Osteocyte (in vitro differentiated cells): ENCODE data around the gene NAALAD2. TPM values are rescaled to one million over a fixed set of nuclear protein-coding genes. Genes with fewer than 3 reads are reported as not detected.
"Not testable (repeated sequence)": the region's sequence is repeated elsewhere in the genome, so short reads cannot be mapped to it uniquely, and the experiment has no call there.

Experiments
- DNase-seq: peaks from one replicate; pipeline ENCODE4 v3.0.0; 2021; ENCODE audit warnings: mixed read lengths; ENCODE audit not compliant: unreplicated experiment; ENCODE audit errors: extremely low spot score
- H3K27ac Mint-ChIP-seq: one replicate; pipeline ENCODE4 v1.8.0; 2021; ENCODE audit warnings: mild to moderate bottlenecking, mixed read lengths; ENCODE audit not compliant: unreplicated experiment
- H3K27me3 Mint-ChIP-seq: one replicate; pipeline ENCODE4 v1.8.0; 2021; ENCODE audit warnings: mixed read lengths; ENCODE audit not compliant: unreplicated experiment
- H3K36me3 Mint-ChIP-seq: one replicate; pipeline ENCODE4 v1.8.0; 2021; ENCODE audit warnings: mixed read lengths; ENCODE audit not compliant: unreplicated experiment
- H3K4me1 Mint-ChIP-seq: one replicate; pipeline ENCODE4 v1.8.0; 2021; ENCODE audit warnings: mixed read lengths; ENCODE audit not compliant: unreplicated experiment
- H3K4me3 Mint-ChIP-seq: one replicate; pipeline ENCODE4 v1.8.0; 2021; ENCODE audit warnings: mild to moderate bottlenecking, moderate library complexity, mixed read lengths; ENCODE audit not compliant: unreplicated experiment
- H3K9me3 Mint-ChIP-seq: one replicate; pipeline ENCODE4 v1.8.0; 2021; ENCODE audit warnings: mixed read lengths; ENCODE audit not compliant: unreplicated experiment
- CTCF ChIP-seq: fragments of 200-600 bp; sonication (generic); IDR thresholded peaks from 2 replicates; pipeline ENCODE4 v1.5.0; 2021; ENCODE audit warnings: antibody characterized with exemption, mild to moderate bottlenecking, moderate library complexity
- total RNA-seq: library from RNA; stranded (reverse); gene quantifications from 2 replicates; pipeline ENCODE4 v1.2.1, GENCODE V29; 2021

NAALAD2 gene
- total RNA-seq, 1 donor from 2014 or later, result 5.5 TPM

GRCh38 chr11:90148900-90149299, 14.4 kb downstream of the NAALAD2 start:
- Mint-ChIP-seq H3K27ac (no peak overlapping the region), H3K27me3 (no peaks in the 10 kb centered on the region), H3K9me3 (no peaks in the 10 kb centered on the region), H3K36me3 (peaks cover 6% of the 10 kb centered on the region), H3K4me3 (no peak overlapping the region), H3K4me1 (no peaks in the 10 kb centered on the region)
- DNase-seq, result no peak
- TF ChIP-seq CTCF, result peak; percentile 31

GRCh38 chr11:90166982-90167573, 32.6 kb downstream of the NAALAD2 start:
- not testable (repeated sequence) for H3K36me3 Mint-ChIP-seq, H3K27ac Mint-ChIP-seq, H3K27me3 Mint-ChIP-seq, H3K4me3 Mint-ChIP-seq, DNase-seq, H3K9me3 Mint-ChIP-seq, H3K4me1 Mint-ChIP-seq

GRCh38 chr11:90167704-90168103, 33.2 kb downstream of the NAALAD2 start:
- not testable (repeated sequence) for H3K4me1 Mint-ChIP-seq, H3K4me3 Mint-ChIP-seq, DNase-seq, H3K27me3 Mint-ChIP-seq, H3K27ac Mint-ChIP-seq, H3K9me3 Mint-ChIP-seq, H3K36me3 Mint-ChIP-seq

GRCh38 chr11:90168571-90168970, 34.1 kb downstream of the NAALAD2 start:
- Mint-ChIP-seq H3K27me3 (no peaks in the 10 kb centered on the region), H3K4me1 (no peaks in the 10 kb centered on the region), H3K27ac (no peak overlapping the region), H3K4me3 (no peak overlapping the region), H3K36me3 (no peaks in the 10 kb centered on the region), H3K9me3 (no peaks in the 10 kb centered on the region)
- no peak for DNase-seq
- no peak for TF ChIP-seq CTCF

DNA sequence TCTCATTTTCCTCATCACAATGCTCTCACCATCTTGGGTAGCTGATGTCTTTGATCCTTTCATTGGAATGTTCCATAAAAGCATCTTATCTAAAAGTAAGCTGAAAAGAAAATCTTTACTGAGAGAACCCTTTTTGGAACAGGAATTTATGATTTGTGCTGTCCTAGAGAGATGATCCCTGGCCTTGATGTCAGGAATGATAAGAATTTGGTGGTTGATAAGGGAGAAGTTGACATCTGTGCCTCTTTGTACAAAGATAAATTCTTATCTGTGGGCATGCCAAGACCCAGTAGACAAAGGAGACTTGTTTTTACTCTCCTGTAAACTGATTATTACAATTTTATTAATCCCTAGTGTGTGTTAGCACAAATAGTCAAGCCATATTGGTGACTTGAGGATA, 36.9 kb downstream of the NAALAD2 start:
- Mint-ChIP-seq H3K27me3 (no peaks in the 10 kb centered on the region), H3K4me3 (no peak overlapping the region), H3K4me1 (no peaks in the 10 kb centered on the region)

DNA sequence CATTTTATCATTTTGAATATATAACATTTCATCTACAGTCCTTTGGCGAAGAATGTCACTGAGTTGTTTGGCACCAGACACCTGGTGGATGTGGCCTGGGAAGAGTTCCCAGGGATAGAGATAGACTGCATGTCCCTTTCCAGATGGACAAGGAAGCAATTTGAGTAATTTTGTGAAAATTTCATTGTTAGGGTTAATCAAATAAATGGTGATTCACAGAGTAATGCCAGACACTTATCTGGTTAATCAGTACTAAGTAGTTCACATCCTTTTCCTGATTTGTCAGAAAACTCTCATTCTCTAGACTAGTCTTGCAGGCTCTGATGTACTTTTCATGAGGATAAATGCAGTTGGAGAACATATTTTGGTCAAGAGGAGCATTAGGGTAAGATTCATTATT, 41.6 kb downstream of the NAALAD2 start:
- no peak for TF ChIP-seq CTCF
- Mint-ChIP-seq H3K36me3 (peaks cover 5% of the 10 kb centered on the region), H3K4me3 (no peak overlapping the region), H3K27ac (no peak overlapping the region), H3K27me3 (no peaks in the 10 kb centered on the region), H3K9me3 (no peaks in the 10 kb centered on the region), H3K4me1 (no peaks in the 10 kb centered on the region)
- DNase-seq, result no peak

More for the DNA sequence above, 36.9 kb downstream of the NAALAD2 start:
- no peak for DNase-seq
- no peak for TF ChIP-seq CTCF
- Mint-ChIP-seq H3K36me3 (no peaks in the 10 kb centered on the region), H3K9me3 (no peaks in the 10 kb centered on the region), H3K27ac (no peak overlapping the region)
